Right lobe of liver (tissue), 6 donors: ENCODE measurements around the gene TBRG4. TPM values are rescaled to one million over a fixed set of nuclear protein-coding genes. Genes with fewer than 3 reads are reported as not detected.

ENCODE experiments used
- ATAC-seq, 4 donors: fragments of 200-7000 bp; cut with Tn5 transposase; one replicate each; pipeline ENCODE4 v1.9.1; 2020; ENCODE audit warnings: mild to moderate bottlenecking in 4 of 4, moderate library complexity in 4 of 4
- DNase-seq, 3 donors: peaks; one replicate each; pipeline ENCODE4 v3.0.0-alpha.2; 2020
- H3K27ac ChIP-seq, 3 donors: fragments of 200-600 bp; one replicate each; pipeline ENCODE4 v1.8.0; 2022
- H3K27me3 ChIP-seq, 2 donors: fragments of 200-600 bp; one replicate each; pipeline ENCODE4 v1.8.0; 2022
- H3K36me3 ChIP-seq, 4 donors: fragments of 200-600 bp; sonication (generic) in 1 of 4; one replicate each; pipeline versions ENCODE4 v1.5.1 to v1.8.0; 2017 to 2022; ENCODE audit warnings: control low read depth in 1 of 4
- H3K4me1 ChIP-seq, 4 donors: fragments of 200-600 bp; sonication (generic) in 1 of 4; one replicate each; pipeline versions ENCODE4 v1.5.1 to v1.8.0; 2017 to 2022; ENCODE audit warnings: control low read depth in 1 of 4
- H3K4me3 ChIP-seq, 3 donors: fragments of 200-600 bp; one replicate each; pipeline ENCODE4 v1.8.0; 2022
- H3K9me3 ChIP-seq, 4 donors: fragments of 200-600 bp; sonication (generic) in 1 of 4; one replicate each; pipeline versions ENCODE4 v1.5.1 to v1.8.0; 2017 to 2022; ENCODE audit warnings: control low read depth in 1 of 4
- POLR2A ChIP-seq: fragments of 450-650 bp; IDR thresholded peaks from one replicate; pipeline ENCODE4 v1.6.1; 2017; ENCODE audit warnings: antibody characterized with exemption, mild to moderate bottlenecking
- WGBS: methylation state at CpG from one replicate; pipeline ENCODE4 v1.1.6; 2018; ENCODE audit warnings: low coverage, low lambda C conversion rate; ENCODE audit not compliant: insufficient coverage; ENCODE audit errors: missing lambda C conversion rate; 5-methylcytosine and 5-hydroxymethylcytosine counted together
- intact Hi-C, 2 donors: fragments of 100-400 bp; cut with DNase I; formaldehyde crosslinking; loops; one replicate each; pipeline versions ENCODE4 v1.11.2 to v1.14.1; 2022
- total RNA-seq, 6 experiments: library from RNA; depleted of rRNA in 2 of 6; stranded (reverse); fragments of >200 nt in 2 of 6; fragmentation: NEBNext Ultra II Directional in 3 of 6; extraction: Animal tissue kit (Norgen Biotek cat#: 25700) in 3 of 6; gene quantifications; one replicate each; pipeline versions ENCODE4 v1.1.0 to v1.2.4, GENCODE V29; 2016 to 2023
- TF ChIP-seq, protein P1 (sequence below), 4 donors: fragments of 200-600 bp in 3 of 4; fragments of 450-650 bp in 1 of 4; IDR thresholded peaks; one replicate each; pipeline versions ENCODE4 v1.5.1 to v1.8.0; 2016 to 2022; ENCODE audit warnings: antibody characterized with exemption in 4 of 4, mild to moderate bottlenecking in 2 of 4
- donor health status: DM: no; HTN: yes; CAD: no.
- donor health status: DM: no; HTN: no; CAD: no.
- donor health status: DM: no; HTN: no; CAD: no.
- donor health status: DM: no; HTN: yes; CAD: no.
- donor health status: DM: no; HTN: yes; CAD: no.

Gene TBRG4
- total RNA-seq, 6 experiments from 2014 or later: 33.0 to 57.1 (median 41.7) TPM

DNA sequence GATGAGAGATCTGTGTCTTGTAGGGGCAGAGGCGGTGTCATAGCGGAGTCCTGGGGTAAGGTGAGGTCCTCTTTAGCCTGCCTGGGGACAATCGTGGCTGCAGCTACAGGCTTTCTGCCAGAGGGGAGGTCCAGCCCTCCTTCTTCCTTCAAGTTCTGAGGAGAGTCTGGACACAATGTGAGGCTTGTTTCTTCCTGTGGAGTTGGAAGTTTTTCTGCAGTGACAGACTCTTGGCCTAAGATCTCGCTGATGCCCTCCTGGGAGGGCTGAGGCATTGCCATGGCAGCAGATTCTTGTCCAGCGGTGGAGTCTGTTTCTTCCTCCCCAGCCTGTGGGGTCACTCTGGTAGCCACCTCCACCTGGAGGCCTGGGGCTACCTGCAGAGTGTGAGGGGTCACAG lies 27.2 kb downstream of the TBRG4 start:
- TF ChIP-seq, protein P1, sequence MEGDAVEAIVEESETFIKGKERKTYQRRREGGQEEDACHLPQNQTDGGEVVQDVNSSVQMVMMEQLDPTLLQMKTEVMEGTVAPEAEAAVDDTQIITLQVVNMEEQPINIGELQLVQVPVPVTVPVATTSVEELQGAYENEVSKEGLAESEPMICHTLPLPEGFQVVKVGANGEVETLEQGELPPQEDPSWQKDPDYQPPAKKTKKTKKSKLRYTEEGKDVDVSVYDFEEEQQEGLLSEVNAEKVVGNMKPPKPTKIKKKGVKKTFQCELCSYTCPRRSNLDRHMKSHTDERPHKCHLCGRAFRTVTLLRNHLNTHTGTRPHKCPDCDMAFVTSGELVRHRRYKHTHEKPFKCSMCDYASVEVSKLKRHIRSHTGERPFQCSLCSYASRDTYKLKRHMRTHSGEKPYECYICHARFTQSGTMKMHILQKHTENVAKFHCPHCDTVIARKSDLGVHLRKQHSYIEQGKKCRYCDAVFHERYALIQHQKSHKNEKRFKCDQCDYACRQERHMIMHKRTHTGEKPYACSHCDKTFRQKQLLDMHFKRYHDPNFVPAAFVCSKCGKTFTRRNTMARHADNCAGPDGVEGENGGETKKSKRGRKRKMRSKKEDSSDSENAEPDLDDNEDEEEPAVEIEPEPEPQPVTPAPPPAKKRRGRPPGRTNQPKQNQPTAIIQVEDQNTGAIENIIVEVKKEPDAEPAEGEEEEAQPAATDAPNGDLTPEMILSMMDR (IDR thresholded peaks at IDR 0.05): no peak
- no peak for TF ChIP-seq POLR2A
- no peak for DNase-seq
- 20% methylated on average over 1 of the region's 5 CpGs for WGBS

DNA sequence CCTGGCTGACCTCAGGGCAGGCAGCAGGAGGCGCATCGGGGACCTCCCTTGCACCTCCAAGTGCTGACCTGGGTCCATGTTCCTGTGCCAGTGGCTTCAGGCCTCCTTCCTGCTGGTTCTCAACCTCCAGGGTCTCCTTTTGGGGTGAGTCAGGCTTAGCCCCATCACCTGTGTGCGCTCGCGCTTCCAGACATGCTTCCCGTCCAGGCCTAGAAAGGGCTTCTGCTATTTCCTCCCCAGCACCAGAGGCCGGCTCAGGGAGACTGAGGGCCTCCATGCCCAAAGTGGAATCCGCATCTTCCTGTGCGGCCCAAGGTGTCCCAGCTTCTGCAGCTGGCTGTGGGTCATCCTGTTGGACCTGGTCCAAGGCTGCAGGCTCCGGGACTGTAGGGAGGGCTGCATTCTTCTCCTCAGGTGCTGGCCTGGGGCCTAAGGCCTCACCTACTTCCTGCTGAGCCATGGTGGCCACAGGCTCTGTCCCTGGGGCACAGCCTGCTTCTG lies 28.6 kb downstream of the TBRG4 start:
- no peak overlapping the region for H3K4me3 ChIP-seq

More for the DNA sequence above, 27.2 kb downstream of the TBRG4 start:
- Histone ChIP-seq H3K27ac (no peak overlapping the region), H3K4me3 (no peak overlapping the region), H3K4me1 (peaks cover 0 to 6% (median 0%) of the 10 kb centered on the region in 4 donors), H3K9me3 (no peaks in the 10 kb centered on the region), H3K27me3 (peaks cover 0 to 5% of the 10 kb centered on the region in 2 donors), H3K36me3 (no peaks in the 10 kb centered on the region)
- no peak for ATAC-seq
- intact Hi-C loops: no loop called here

DNA sequence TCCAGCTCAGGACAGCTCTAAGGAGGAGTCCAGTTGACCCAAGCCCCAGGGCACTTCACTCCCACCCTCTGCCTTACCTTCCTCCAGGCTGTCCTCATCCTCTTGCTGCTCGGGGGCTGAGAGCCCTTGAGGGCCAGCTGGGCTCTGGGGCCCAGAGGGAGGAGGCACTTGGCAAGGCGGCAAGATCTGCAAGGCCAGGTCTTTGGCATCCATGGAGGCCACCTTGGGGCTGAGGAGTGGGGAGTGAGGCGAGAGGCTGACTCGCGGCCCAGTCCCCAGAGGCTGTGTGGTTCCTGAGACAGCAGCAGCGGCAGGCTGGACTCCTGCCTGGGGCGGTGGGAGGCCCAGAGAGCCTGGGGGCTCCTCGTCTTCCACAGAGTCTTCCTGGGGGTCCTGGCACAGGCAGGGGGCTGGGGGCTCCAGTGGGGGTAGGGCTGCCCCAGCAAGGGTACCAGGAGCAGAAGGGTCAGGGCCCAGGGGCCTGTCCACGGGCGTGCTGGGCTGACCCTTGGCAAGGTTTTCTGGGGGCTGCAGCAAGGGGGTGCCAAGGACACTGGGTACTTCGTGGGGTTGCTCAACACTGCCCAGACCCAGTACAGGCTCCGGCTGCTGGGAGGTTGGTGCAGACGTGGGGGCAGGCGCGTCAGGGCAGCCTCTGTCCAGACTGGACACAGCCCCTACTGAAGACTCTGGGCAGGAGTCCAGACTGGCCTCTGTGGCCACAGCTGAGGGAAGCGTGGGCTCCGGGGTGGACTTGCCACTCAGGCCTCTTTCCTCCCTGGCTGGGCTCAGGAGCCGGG lies 29.3 kb downstream of the TBRG4 start:
- Histone ChIP-seq H3K4me1 (no peaks in the 10 kb centered on the region), H3K27ac (no peak overlapping the region), H3K4me3 (no peak overlapping the region), H3K36me3 (no peaks in the 10 kb centered on the region), H3K9me3 (no peaks in the 10 kb centered on the region), H3K27me3 (no peaks in the 10 kb centered on the region)
- no peak for DNase-seq
- TF ChIP-seq, protein P1 (IDR thresholded peaks at IDR 0.05): no peak
- TF ChIP-seq POLR2A: no peak
- no peak for ATAC-seq
- no CpG with 5 or more reads among the region's 18 CpGs for WGBS
- intact Hi-C loops: no loop called here

More for the DNA sequence above, 28.6 kb downstream of the TBRG4 start:
- no peak overlapping the region for H3K27ac ChIP-seq
- no peaks in the 10 kb centered on the region for H3K4me1 ChIP-seq
- DNase-seq: no peak
- intact Hi-C loops: no loop called here
- H3K36me3 ChIP-seq: no peaks in the 10 kb centered on the region
- no peak for ATAC-seq
- no peak for TF ChIP-seq POLR2A
- TF ChIP-seq, protein P1 (IDR thresholded peaks at IDR 0.05): no peak
- WGBS: 54% methylated on average over 4 of the region's 10 CpGs
- no peaks in the 10 kb centered on the region for H3K9me3 ChIP-seq
- no peaks in the 10 kb centered on the region for H3K27me3 ChIP-seq

DNA sequence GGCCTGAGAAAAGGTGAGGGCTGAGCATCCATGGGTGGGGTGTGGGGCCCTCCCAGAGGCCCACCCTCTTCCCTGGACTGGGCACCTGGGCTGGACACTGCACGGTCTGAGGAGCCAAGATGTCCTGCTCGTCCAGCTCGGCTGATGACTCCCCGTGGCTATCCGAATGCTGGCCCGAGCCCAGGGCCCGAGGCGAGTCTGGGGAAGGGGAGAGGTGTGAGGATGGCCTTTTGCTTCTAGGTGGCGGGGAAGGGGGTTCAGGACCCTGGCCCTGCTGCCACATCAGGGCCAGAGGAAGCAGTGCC lies 29.9 kb downstream of the TBRG4 start:
- no CpG with 5 or more reads among the region's 9 CpGs for WGBS
- no peak for ATAC-seq
- TF ChIP-seq, protein P1 (IDR thresholded peaks at IDR 0.05): no peak
- intact Hi-C loops: no loop called here
- DNase-seq: no peak
- H3K27ac ChIP-seq: no peak overlapping the region
- H3K4me3 ChIP-seq: no peak overlapping the region
- H3K9me3 ChIP-seq: no peaks in the 10 kb centered on the region
- no peaks in the 10 kb centered on the region for H3K27me3 ChIP-seq
- no peaks in the 10 kb centered on the region for H3K4me1 ChIP-seq
- peaks cover 0 to 6% (median 0%) of the 10 kb centered on the region in 4 donors for H3K36me3 ChIP-seq
